Vagina (tissue), 2 donors: ENCODE results near the gene LEMD2.

Experiments
- CTCF ChIP-seq, 3 experiments: fragments of 450-650 bp in 2 of 3; fragments of 200-600 bp in 1 of 3; sonication (generic) in 1 of 3; IDR thresholded peaks; one replicate each; pipeline ENCODE4 v1.5.1; 2017 to 2019; ENCODE audit warnings: antibody characterized with exemption in 3 of 3, mild to moderate bottlenecking in 2 of 3, moderate library complexity in 2 of 3
- POLR2A ChIP-seq, 2 donors: fragments of 450-650 bp; IDR thresholded peaks; one replicate each; pipeline ENCODE4 v1.6.1; 2017; ENCODE audit warnings: antibody characterized with exemption in 2 of 2, mild to moderate bottlenecking in 2 of 2, moderate library complexity in 2 of 2

GRCh38 chr6:33788694-33789549 lies at the start of gene LEMD2:
- TF ChIP-seq CTCF (IDR thresholded peaks at IDR 0.05) (peak in 1 of 3 experiments; percentile 34), POLR2A (IDR thresholded peaks at IDR 0.05) (peak; percentile 44 to 97)
